Activated naive CD8-positive, alpha-beta T cell treated with anti-CD3 and anti-CD28 coated beads, Interleukin-2, amount 50 U/mL, for 24 hours (primary cell): ENCODE results near the gene KIF6.
A peak's percentile ranks its signal among the peaks of the same experiment; 100 is the strongest.

ENCODE experiments used
- ATAC-seq: fragments of 150-1000 bp; cut with Tn5 transposase; one replicate; pipeline ENCODE4 v1.10.0; 2021
- DNase-seq: peaks from one replicate; pipeline ENCODE4 v3.0.0; 2021
- H3K27ac Mint-ChIP-seq: one replicate; pipeline ENCODE4 v1.8.0; 2021; ENCODE audit warnings: mild to moderate bottlenecking, mixed read lengths
- H3K27me3 Mint-ChIP-seq: one replicate; pipeline ENCODE4 v1.8.0; 2021; ENCODE audit warnings: mixed read lengths
- H3K36me3 Mint-ChIP-seq: one replicate; pipeline ENCODE4 v1.8.0; 2021; ENCODE audit warnings: low read depth, mixed read lengths
- H3K4me1 Mint-ChIP-seq: one replicate; pipeline ENCODE4 v1.8.0; 2021; ENCODE audit warnings: mixed read lengths
- H3K4me3 Mint-ChIP-seq: one replicate; pipeline ENCODE4 v1.8.0; 2021; ENCODE audit warnings: mild to moderate bottlenecking, moderate library complexity, mixed read lengths
- H3K9me3 Mint-ChIP-seq: one replicate; pipeline ENCODE4 v1.8.0; 2021; ENCODE audit warnings: mixed read lengths

Gene KIF6

GRCh38 chr6:39425346-39426072 is 299.7 kb downstream of the KIF6 start:
- H3K4me3 Mint-ChIP-seq, result no peak overlapping the region
- H3K27me3 Mint-ChIP-seq, result peaks cover 5% of the 10 kb centered on the region
- peaks cover 8% of the 10 kb centered on the region for H3K4me1 Mint-ChIP-seq
- ATAC-seq (no peak), DNase-seq (no peak)
- H3K9me3 Mint-ChIP-seq, result no peaks in the 10 kb centered on the region
- no peaks in the 10 kb centered on the region for H3K36me3 Mint-ChIP-seq
- peak overlapping the region; percentile 24 for H3K27ac Mint-ChIP-seq

GRCh38 chr6:39424831-39425230 is 300.4 kb downstream of the KIF6 start:
- Mint-ChIP-seq H3K4me1 (peaks cover 8% of the 10 kb centered on the region), H3K4me3 (no peak overlapping the region), H3K27me3 (peaks cover 2% of the 10 kb centered on the region), H3K36me3 (no peaks in the 10 kb centered on the region), H3K9me3 (no peaks in the 10 kb centered on the region), H3K27ac (no peak overlapping the region)
- no peak for DNase-seq
- ATAC-seq, result no peak

- Mint-ChIP-seq H3K36me3 (no peaks in the 10 kb centered on the region), H3K9me3 (no peaks in the 10 kb centered on the region), H3K4me1 (peaks cover 8% of the 10 kb centered on the region), H3K27ac (no peak overlapping the region), H3K4me3 (no peak overlapping the region), H3K27me3 (peaks cover 2% of the 10 kb centered on the region)
- ATAC-seq, result no peak
- DNase-seq, result no peak
These were observed 303.0 kb downstream of the KIF6 start for GRCh38 chr6:39422238-39422637.

GRCh38 chr6:39421383-39422225 is 303.6 kb downstream of the KIF6 start:
- H3K4me3 Mint-ChIP-seq, result no peak overlapping the region
- peaks cover 2% of the 10 kb centered on the region for H3K27me3 Mint-ChIP-seq
- H3K27ac Mint-ChIP-seq, result no peak overlapping the region
- ATAC-seq (no peak), DNase-seq (no peak)
- no peaks in the 10 kb centered on the region for H3K36me3 Mint-ChIP-seq
- peaks cover 8% of the 10 kb centered on the region for H3K4me1 Mint-ChIP-seq
- no peaks in the 10 kb centered on the region for H3K9me3 Mint-ChIP-seq

GRCh38 chr6:39420300-39421265 is 304.6 kb downstream of the KIF6 start:
- peaks cover 2% of the 10 kb centered on the region for H3K4me1 Mint-ChIP-seq
- H3K4me3 Mint-ChIP-seq, result no peak overlapping the region
- no peak overlapping the region for H3K27ac Mint-ChIP-seq
- no peaks in the 10 kb centered on the region for H3K9me3 Mint-ChIP-seq
- no peaks in the 10 kb centered on the region for H3K36me3 Mint-ChIP-seq
- peaks cover 2% of the 10 kb centered on the region for H3K27me3 Mint-ChIP-seq
- no peak for DNase-seq
- ATAC-seq, result no peak

GRCh38 chr6:39419607-39420006 is 305.6 kb downstream of the KIF6 start:
- ATAC-seq (no peak), DNase-seq (no peak)
- Mint-ChIP-seq H3K9me3 (no peaks in the 10 kb centered on the region), H3K4me1 (no peaks in the 10 kb centered on the region), H3K27me3 (peaks cover 2% of the 10 kb centered on the region), H3K27ac (no peak overlapping the region), H3K4me3 (no peak overlapping the region), H3K36me3 (no peaks in the 10 kb centered on the region)

- no peak for DNase-seq
- peak; percentile 28 for ATAC-seq
- H3K4me3 Mint-ChIP-seq, result no peak overlapping the region
- H3K27ac Mint-ChIP-seq, result no peak overlapping the region
- no peaks in the 10 kb centered on the region for H3K36me3 Mint-ChIP-seq
- peaks cover 5% of the 10 kb centered on the region for H3K27me3 Mint-ChIP-seq
- no peaks in the 10 kb centered on the region for H3K4me1 Mint-ChIP-seq
- no peaks in the 10 kb centered on the region for H3K9me3 Mint-ChIP-seq
These were observed 307.8 kb downstream of the KIF6 start for GRCh38 chr6:39417440-39417839.

- DNase-seq (no peak), ATAC-seq (no peak)
- Mint-ChIP-seq H3K27ac (no peak overlapping the region), H3K4me1 (no peaks in the 10 kb centered on the region), H3K27me3 (peaks cover 3% of the 10 kb centered on the region), H3K9me3 (no peaks in the 10 kb centered on the region), H3K36me3 (no peaks in the 10 kb centered on the region), H3K4me3 (no peak overlapping the region)
These were observed 308.5 kb downstream of the KIF6 start for GRCh38 chr6:39416728-39417127.

- Mint-ChIP-seq H3K27me3 (peaks cover 3% of the 10 kb centered on the region), H3K27ac (no peak overlapping the region), H3K4me1 (no peaks in the 10 kb centered on the region), H3K9me3 (no peaks in the 10 kb centered on the region), H3K36me3 (no peaks in the 10 kb centered on the region), H3K4me3 (no peak overlapping the region)
- DNase-seq (no peak), ATAC-seq (no peak)
These were observed 309.2 kb downstream of the KIF6 start for GRCh38 chr6:39416026-39416425.

- no peak for DNase-seq
- no peak for ATAC-seq
- Mint-ChIP-seq H3K36me3 (no peaks in the 10 kb centered on the region), H3K27ac (no peak overlapping the region), H3K4me1 (no peaks in the 10 kb centered on the region), H3K27me3 (peaks cover 3% of the 10 kb centered on the region), H3K9me3 (no peaks in the 10 kb centered on the region), H3K4me3 (no peak overlapping the region)
These were observed 309.7 kb downstream of the KIF6 start for GRCh38 chr6:39415482-39415881.

- H3K27me3 Mint-ChIP-seq, result peaks cover 3% of the 10 kb centered on the region
- H3K36me3 Mint-ChIP-seq, result no peaks in the 10 kb centered on the region
- H3K9me3 Mint-ChIP-seq, result no peaks in the 10 kb centered on the region
- H3K27ac Mint-ChIP-seq, result no peak overlapping the region
- DNase-seq (no peak), ATAC-seq (no peak)
- no peaks in the 10 kb centered on the region for H3K4me1 Mint-ChIP-seq
- H3K4me3 Mint-ChIP-seq, result no peak overlapping the region
These were observed 313.7 kb downstream of the KIF6 start for GRCh38 chr6:39411465-39411864.

- no peak overlapping the region for H3K27ac Mint-ChIP-seq
- ATAC-seq, result no peak
- no peaks in the 10 kb centered on the region for H3K4me1 Mint-ChIP-seq
- DNase-seq, result no peak
- no peaks in the 10 kb centered on the region for H3K36me3 Mint-ChIP-seq
- no peak overlapping the region for H3K4me3 Mint-ChIP-seq
- H3K27me3 Mint-ChIP-seq, result peaks cover 6% of the 10 kb centered on the region
- H3K9me3 Mint-ChIP-seq, result no peaks in the 10 kb centered on the region
These were observed 314.2 kb downstream of the KIF6 start for GRCh38 chr6:39411001-39411400.

GRCh38 chr6:39409889-39410288 is 315.3 kb downstream of the KIF6 start:
- ATAC-seq, result no peak
- no peaks in the 10 kb centered on the region for H3K4me1 Mint-ChIP-seq

GRCh38 chr6:39407446-39407993 is 317.7 kb downstream of the KIF6 start:
- no peak overlapping the region for H3K27ac Mint-ChIP-seq
- DNase-seq (no peak), ATAC-seq (no peak)
- H3K4me1 Mint-ChIP-seq, result no peaks in the 10 kb centered on the region
- H3K4me3 Mint-ChIP-seq, result no peak overlapping the region
- no peaks in the 10 kb centered on the region for H3K9me3 Mint-ChIP-seq
- H3K36me3 Mint-ChIP-seq, result no peaks in the 10 kb centered on the region
- peaks cover 3% of the 10 kb centered on the region for H3K27me3 Mint-ChIP-seq

More at GRCh38 chr6:39409889-39410288, 315.3 kb downstream of the KIF6 start:
- Mint-ChIP-seq H3K9me3 (no peaks in the 10 kb centered on the region), H3K27ac (no peak overlapping the region), H3K36me3 (no peaks in the 10 kb centered on the region), H3K4me3 (no peak overlapping the region), H3K27me3 (peaks cover 6% of the 10 kb centered on the region)
- DNase-seq, result no peak
